NCI-H524 treated with DMSO at 0.1 percent for 48 hours (cell line): ENCODE measurements around the gene HK2.

ENCODE experiments used
- DNase-seq: peaks from one replicate; lab custom pipeline; 2025; lab: John Stamatoyannopoulos, UW

Gene HK2

GRCh38 chr2:74937221-74937880 lies 103.4 kb downstream of the HK2 start:
- DNase-seq = no peak

GRCh38 chr2:74938264-74938663 lies 104.3 kb downstream of the HK2 start:
- no peak for DNase-seq

- no peak for DNase-seq
These were observed 106.2 kb downstream of the HK2 start for GRCh38 chr2:74939919-74940812.

GRCh38 chr2:74941284-74941683 lies 107.4 kb downstream of the HK2 start:
- DNase-seq = no peak

- no peak for DNase-seq
These were observed 108.3 kb downstream of the HK2 start for GRCh38 chr2:74942263-74942662.
